SK-N-SH treated with all-trans-retinoic acid at 6 μM for 48 hours (cell line): ENCODE data around the gene CLCN3.

ENCODE experiments used
- ATAC-seq: fragments of 200-7000 bp; cut with Tn5 transposase; 3 replicates; pipeline ENCODE4 v1.9.1; 2020; ENCODE audit warnings: mild to moderate bottlenecking, moderate library complexity
- ARNTL ChIP-seq: fragments of 450-650 bp; formaldehyde crosslinking; IDR thresholded peaks from 2 replicates; pipeline ENCODE4 v1.5.0; 2020; ENCODE audit warnings: low read depth, mild to moderate bottlenecking, moderate library complexity, borderline replicate concordance
- BACH2 ChIP-seq: fragments of 250-450 bp; sonication (Bioruptor Pico); IDR thresholded peaks from 2 replicates; pipeline ENCODE4 v1.9.0; 2021; ENCODE audit warnings: mild to moderate bottlenecking, borderline replicate concordance
- CREB5 ChIP-seq: fragments of 250-450 bp; sonication (Bioruptor Pico); IDR thresholded peaks from 2 replicates; pipeline ENCODE4 v1.5.1; 2020; ENCODE audit warnings: low read depth, mild to moderate bottlenecking, moderate library complexity
- CSDC2 ChIP-seq: fragments of 250-450 bp; sonication (Bioruptor Pico); IDR thresholded peaks from 2 replicates; pipeline ENCODE4 v1.5.0; 2020; ENCODE audit warnings: mild to moderate bottlenecking, moderate library complexity
- CSRNP3 ChIP-seq: fragments of 250-450 bp; sonication (Bioruptor Pico); IDR thresholded peaks from 2 replicates; pipeline ENCODE4 v1.5.1; 2021; ENCODE audit warnings: mild to moderate bottlenecking, moderate library complexity
- ESRRG ChIP-seq: fragments of 250-450 bp; sonication (Bioruptor Pico); IDR thresholded peaks from 2 replicates; pipeline ENCODE4 v1.6.1; 2021; ENCODE audit warnings: mild to moderate bottlenecking
- GLIS3 ChIP-seq: fragments of 250-450 bp; sonication (Bioruptor Pico); IDR thresholded peaks from 2 replicates; pipeline ENCODE4 v1.5.0; 2020; ENCODE audit warnings: mild to moderate bottlenecking, moderate library complexity
- ISL1 ChIP-seq: fragments of 250-450 bp; sonication (Bioruptor Pico); IDR thresholded peaks from 2 replicates; pipeline ENCODE4 v2.1.2; 2022; ENCODE audit warnings: mild to moderate bottlenecking, moderate library complexity
- OSR1 ChIP-seq: fragments of 250-450 bp; sonication (Bioruptor Pico); IDR thresholded peaks from 2 replicates; pipeline ENCODE4 v1.8.0; 2022; ENCODE audit warnings: moderate library complexity, mild to moderate bottlenecking, inconsistent platforms
- PPARA ChIP-seq: fragments of 250-450 bp; sonication (Bioruptor Pico); IDR thresholded peaks from 2 replicates; pipeline ENCODE4 v1.5.0; 2020; ENCODE audit warnings: mild to moderate bottlenecking, borderline replicate concordance
- RARB ChIP-seq: fragments of 250-450 bp; sonication (Bioruptor Pico); IDR thresholded peaks from 2 replicates; pipeline ENCODE4 v1.8.0; 2021; ENCODE audit warnings: mild to moderate bottlenecking, moderate library complexity
- TOX ChIP-seq: fragments of 250-450 bp; sonication (Bioruptor Pico); IDR thresholded peaks from 2 replicates; pipeline ENCODE4 v1.8.0; 2021; ENCODE audit warnings: mild to moderate bottlenecking, moderate library complexity, borderline replicate concordance
- TSHZ2 ChIP-seq: fragments of 250-450 bp; sonication (Bioruptor Pico); IDR thresholded peaks from 2 replicates; pipeline ENCODE4 v1.5.0; 2020; ENCODE audit warnings: mild to moderate bottlenecking, moderate library complexity
- ZC3H10 ChIP-seq: fragments of 250-450 bp; sonication (Bioruptor Pico); IDR thresholded peaks from 2 replicates; pipeline ENCODE4 v1.5.1; 2021; ENCODE audit warnings: mild to moderate bottlenecking, moderate library complexity
- ZFP3 ChIP-seq: fragments of 250-450 bp; sonication (Bioruptor Pico); IDR thresholded peaks from 2 replicates; pipeline ENCODE4 v1.5.0; 2020; ENCODE audit warnings: mild to moderate bottlenecking, moderate library complexity
- ZFP30 ChIP-seq: fragments of 450-650 bp; formaldehyde crosslinking; IDR thresholded peaks from 2 replicates; pipeline ENCODE4 v1.5.0; 2022; ENCODE audit warnings: mild to moderate bottlenecking, moderate library complexity
- ZNF565 ChIP-seq: fragments of 450-650 bp; formaldehyde crosslinking; conservative IDR thresholded peaks from 2 replicates; pipeline ENCODE4 v1.5.0; 2020; ENCODE audit warnings: low read depth, mild to moderate bottlenecking, moderate library complexity
- ZNF8 ChIP-seq: fragments of 450-650 bp; formaldehyde crosslinking; IDR thresholded peaks from 2 replicates; pipeline ENCODE4 v1.5.0; 2020; ENCODE audit warnings: mild to moderate bottlenecking, moderate library complexity
- TF ChIP-seq, protein P1 (sequence below): fragments of 250-450 bp; sonication (Bioruptor Pico); IDR thresholded peaks from 2 replicates; pipeline ENCODE4 v1.8.0; 2021; ENCODE audit warnings: low read depth, mild to moderate bottlenecking, moderate library complexity, borderline replicate concordance
- TF ChIP-seq, protein P2 (sequence below): fragments of 250-450 bp; sonication (Bioruptor Pico); IDR thresholded peaks from 2 replicates; pipeline ENCODE4 v1.8.0; 2020; ENCODE audit warnings: mild to moderate bottlenecking, moderate library complexity, borderline replicate concordance

Gene CLCN3

GRCh38 chr4:169616846-169617245 lies 3.5 kb upstream of the CLCN3 start:
- no peak for ATAC-seq
- TF ChIP-seq ZFP3 (CRISPR knock-in tag) = no peak
- no peak for TF ChIP-seq ZC3H10 (CRISPR knock-in tag)
- TF ChIP-seq OSR1 (CRISPR knock-in tag) = no peak
- no peak for TF ChIP-seq ISL1
- TF ChIP-seq TSHZ2 (CRISPR knock-in tag) = no peak
- TF ChIP-seq RARB (CRISPR knock-in tag) = no peak

DNA sequence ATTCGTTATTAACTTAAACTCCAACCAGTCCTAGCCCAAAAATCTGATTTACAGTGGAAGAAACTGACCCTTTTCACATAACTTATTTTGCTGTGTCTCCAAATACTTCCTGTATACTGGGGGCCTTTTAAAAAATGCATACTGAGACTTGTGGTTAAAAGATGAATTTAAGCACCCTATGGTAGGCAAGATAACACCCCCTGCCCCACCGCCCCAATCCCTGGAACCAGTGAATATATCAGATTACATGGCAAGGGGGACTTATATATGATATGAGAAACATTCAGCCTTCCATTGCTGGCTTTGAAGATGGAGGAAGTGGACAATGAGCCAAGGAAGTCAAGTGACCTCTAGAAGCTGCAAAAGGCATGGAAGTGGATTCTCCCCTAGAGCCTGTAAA lies 3.1 kb upstream of the CLCN3 start:
- no peak for ATAC-seq
- TF ChIP-seq CSDC2 (CRISPR knock-in tag) (no peak), CREB5 (no peak), ESRRG (CRISPR knock-in tag) (no peak), TSHZ2 (CRISPR knock-in tag) (no peak), ARNTL (CRISPR knock-in tag) (no peak), ZNF8 (CRISPR knock-in tag) (no peak), ZNF565 (CRISPR knock-in tag) (no peak), TOX (no peak), RARB (CRISPR knock-in tag) (no peak), ZFP3 (CRISPR knock-in tag) (no peak), PPARA (CRISPR knock-in tag) (no peak), ISL1 (no peak), CSRNP3 (CRISPR knock-in tag) (no peak), ZFP30 (CRISPR knock-in tag) (no peak)

GRCh38 chr4:169618286-169618685 lies 2.1 kb upstream of the CLCN3 start:
- no peak for ATAC-seq
- TF ChIP-seq ZFP30 (CRISPR knock-in tag) = no peak
- TF ChIP-seq RARB (CRISPR knock-in tag) = no peak
- TF ChIP-seq CSDC2 (CRISPR knock-in tag) = no peak
- TF ChIP-seq ARNTL (CRISPR knock-in tag) = no peak
- TF ChIP-seq, protein P1, sequence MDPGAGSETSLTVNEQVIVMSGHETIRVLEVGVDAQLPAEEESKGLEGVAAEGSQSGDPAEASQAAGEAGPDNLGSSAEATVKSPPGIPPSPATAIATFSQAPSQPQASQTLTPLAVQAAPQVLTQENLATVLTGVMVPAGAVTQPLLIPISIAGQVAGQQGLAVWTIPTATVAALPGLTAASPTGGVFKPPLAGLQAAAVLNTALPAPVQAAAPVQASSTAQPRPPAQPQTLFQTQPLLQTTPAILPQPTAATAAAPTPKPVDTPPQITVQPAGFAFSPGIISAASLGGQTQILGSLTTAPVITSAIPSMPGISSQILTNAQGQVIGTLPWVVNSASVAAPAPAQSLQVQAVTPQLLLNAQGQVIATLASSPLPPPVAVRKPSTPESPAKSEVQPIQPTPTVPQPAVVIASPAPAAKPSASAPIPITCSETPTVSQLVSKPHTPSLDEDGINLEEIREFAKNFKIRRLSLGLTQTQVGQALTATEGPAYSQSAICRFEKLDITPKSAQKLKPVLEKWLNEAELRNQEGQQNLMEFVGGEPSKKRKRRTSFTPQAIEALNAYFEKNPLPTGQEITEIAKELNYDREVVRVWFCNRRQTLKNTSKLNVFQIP (CRISPR knock-in tag) = no peak
- no peak for TF ChIP-seq CSRNP3 (CRISPR knock-in tag)
- no peak for TF ChIP-seq GLIS3 (CRISPR knock-in tag)
- TF ChIP-seq PPARA (CRISPR knock-in tag) = no peak
- TF ChIP-seq, protein P2, sequence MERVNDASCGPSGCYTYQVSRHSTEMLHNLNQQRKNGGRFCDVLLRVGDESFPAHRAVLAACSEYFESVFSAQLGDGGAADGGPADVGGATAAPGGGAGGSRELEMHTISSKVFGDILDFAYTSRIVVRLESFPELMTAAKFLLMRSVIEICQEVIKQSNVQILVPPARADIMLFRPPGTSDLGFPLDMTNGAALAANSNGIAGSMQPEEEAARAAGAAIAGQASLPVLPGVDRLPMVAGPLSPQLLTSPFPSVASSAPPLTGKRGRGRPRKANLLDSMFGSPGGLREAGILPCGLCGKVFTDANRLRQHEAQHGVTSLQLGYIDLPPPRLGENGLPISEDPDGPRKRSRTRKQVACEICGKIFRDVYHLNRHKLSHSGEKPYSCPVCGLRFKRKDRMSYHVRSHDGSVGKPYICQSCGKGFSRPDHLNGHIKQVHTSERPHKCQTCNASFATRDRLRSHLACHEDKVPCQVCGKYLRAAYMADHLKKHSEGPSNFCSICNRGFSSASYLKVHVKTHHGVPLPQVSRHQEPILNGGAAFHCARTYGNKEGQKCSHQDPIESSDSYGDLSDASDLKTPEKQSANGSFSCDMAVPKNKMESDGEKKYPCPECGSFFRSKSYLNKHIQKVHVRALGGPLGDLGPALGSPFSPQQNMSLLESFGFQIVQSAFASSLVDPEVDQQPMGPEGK (CRISPR knock-in tag) = no peak
- TF ChIP-seq ZNF8 (CRISPR knock-in tag) = no peak
- no peak for TF ChIP-seq TSHZ2 (CRISPR knock-in tag)
- no peak for TF ChIP-seq OSR1 (CRISPR knock-in tag)
- no peak for TF ChIP-seq ZNF565 (CRISPR knock-in tag)
- no peak for TF ChIP-seq TOX
- no peak for TF ChIP-seq ZC3H10 (CRISPR knock-in tag)
- TF ChIP-seq ESRRG (CRISPR knock-in tag) = no peak
- no peak for TF ChIP-seq BACH2 (CRISPR knock-in tag)
